Sigmoid colon (tissue), 4 donors: ENCODE measurements around the gene CTNNA2.

Experiments used
- EP300 ChIP-seq, 4 donors: sonication (generic); formaldehyde crosslinking; IDR thresholded peaks; one replicate each; pipeline ENCODE4 v1.6.1; 2017; ENCODE audit warnings: antibody characterized with exemption in 4 of 4
- POLR2A ChIP-seq, 2 donors: fragments of 450-650 bp; IDR thresholded peaks; one replicate each; pipeline ENCODE4 v1.6.1; 2016; ENCODE audit warnings: antibody characterized with exemption in 2 of 2, mild to moderate bottlenecking in 2 of 2, moderate library complexity in 2 of 2
- POLR2AphosphoS5 ChIP-seq, 4 donors: sonication (generic); formaldehyde crosslinking; IDR thresholded peaks; one replicate each; pipeline ENCODE4 v1.6.1; 2017; ENCODE audit warnings: antibody characterized with exemption in 4 of 4
- TF ChIP-seq, protein P1 (sequence below), 4 experiments: fragments of 450-650 bp in 3 of 4; fragments of 200-600 bp in 1 of 4; IDR thresholded peaks; one replicate each; pipeline ENCODE4 v1.5.1; 2016 to 2019; ENCODE audit warnings: antibody characterized with exemption in 4 of 4, mild to moderate bottlenecking in 3 of 4, moderate library complexity in 2 of 4

DNA sequence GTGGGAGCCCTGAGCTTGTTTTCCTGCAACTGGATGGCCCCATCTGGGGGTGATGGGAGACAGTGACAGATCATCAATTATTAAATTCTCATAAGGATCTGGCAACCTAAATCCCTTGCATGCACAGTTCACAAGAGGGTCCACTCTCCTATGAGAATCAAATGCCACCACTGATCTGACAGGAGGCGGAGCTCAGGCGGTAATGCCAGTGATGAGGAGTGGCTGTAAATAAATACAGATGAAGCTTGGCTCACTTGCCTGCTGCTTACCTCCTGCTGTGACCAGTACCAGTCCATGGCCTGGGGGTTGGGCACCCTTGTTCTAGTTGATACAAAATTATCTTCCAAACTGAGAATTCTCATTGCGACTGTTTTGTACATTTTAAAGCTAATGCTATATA, 258.6 kb downstream of the CTNNA2 start:
- TF ChIP-seq, protein P1, sequence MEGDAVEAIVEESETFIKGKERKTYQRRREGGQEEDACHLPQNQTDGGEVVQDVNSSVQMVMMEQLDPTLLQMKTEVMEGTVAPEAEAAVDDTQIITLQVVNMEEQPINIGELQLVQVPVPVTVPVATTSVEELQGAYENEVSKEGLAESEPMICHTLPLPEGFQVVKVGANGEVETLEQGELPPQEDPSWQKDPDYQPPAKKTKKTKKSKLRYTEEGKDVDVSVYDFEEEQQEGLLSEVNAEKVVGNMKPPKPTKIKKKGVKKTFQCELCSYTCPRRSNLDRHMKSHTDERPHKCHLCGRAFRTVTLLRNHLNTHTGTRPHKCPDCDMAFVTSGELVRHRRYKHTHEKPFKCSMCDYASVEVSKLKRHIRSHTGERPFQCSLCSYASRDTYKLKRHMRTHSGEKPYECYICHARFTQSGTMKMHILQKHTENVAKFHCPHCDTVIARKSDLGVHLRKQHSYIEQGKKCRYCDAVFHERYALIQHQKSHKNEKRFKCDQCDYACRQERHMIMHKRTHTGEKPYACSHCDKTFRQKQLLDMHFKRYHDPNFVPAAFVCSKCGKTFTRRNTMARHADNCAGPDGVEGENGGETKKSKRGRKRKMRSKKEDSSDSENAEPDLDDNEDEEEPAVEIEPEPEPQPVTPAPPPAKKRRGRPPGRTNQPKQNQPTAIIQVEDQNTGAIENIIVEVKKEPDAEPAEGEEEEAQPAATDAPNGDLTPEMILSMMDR (IDR thresholded peaks at IDR 0.05): no peak
- TF ChIP-seq POLR2A (IDR thresholded peaks at IDR 0.05) (no peak), POLR2AphosphoS5 (IDR thresholded peaks at IDR 0.05) (no peak), EP300 (IDR thresholded peaks at IDR 0.05) (no peak)
